HG03378 (cell line): ENCODE results near the gene CD40.

ENCODE experiments used
- ATAC-seq: cut with Tn5 transposase; IDR thresholded peaks from one replicate; pipeline ENCODE4 v1.9.1; 2021; ENCODE audit warnings: mild to moderate bottlenecking, moderate library complexity; ENCODE audit not compliant: unreplicated experiment

The CD40 gene

DNA sequence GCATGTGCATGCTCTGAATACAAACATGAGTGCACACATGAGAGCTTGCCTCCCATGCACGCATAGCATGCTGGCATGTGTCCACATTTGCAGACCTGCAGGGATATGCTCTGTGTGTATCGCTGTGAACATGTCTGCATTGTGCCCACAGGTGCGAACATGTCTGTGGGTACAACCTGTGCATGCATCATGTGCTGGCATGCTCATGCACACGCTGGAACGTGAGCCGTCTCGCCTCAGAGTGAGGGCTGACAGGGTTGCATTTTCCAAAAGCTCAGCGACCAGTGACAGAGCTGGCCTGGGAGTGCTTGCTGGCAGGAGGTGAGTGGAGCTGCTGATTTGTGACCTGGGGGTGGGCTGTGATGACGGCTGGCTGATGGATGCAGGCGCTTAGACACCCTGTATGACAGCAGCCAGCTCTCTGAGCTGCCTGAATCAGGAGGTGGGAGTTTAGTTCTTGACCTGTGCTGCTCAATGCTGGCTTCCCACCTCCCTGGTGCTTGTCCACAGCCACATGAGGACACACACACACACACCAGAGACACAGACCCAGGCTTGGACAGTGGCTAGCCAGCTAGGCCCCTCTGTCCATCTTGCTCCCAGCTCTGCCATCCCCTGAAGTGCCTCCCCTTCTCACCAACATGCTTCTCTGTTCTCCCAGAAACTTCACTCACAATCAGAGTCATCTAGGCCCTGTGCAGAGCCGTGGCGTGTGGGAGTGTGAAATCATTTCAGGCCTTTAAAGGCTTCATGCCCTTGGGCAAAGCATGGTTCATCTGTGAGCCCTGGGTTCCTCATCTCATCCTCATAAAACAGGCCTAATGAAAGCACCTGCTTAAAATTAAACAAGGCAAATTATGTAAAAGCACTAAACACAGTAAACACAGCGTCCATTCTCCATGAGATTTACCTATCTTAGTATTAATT is 51.4 kb downstream of the CD40 start:
- ATAC-seq = no peak

- no peak for ATAC-seq
These were observed 53.4 kb downstream of the CD40 start for GRCh38 chr20:46171476-46171875.

GRCh38 chr20:46171909-46172308 is 53.8 kb downstream of the CD40 start:
- ATAC-seq = no peak

GRCh38 chr20:46172455-46172854 is 54.3 kb downstream of the CD40 start:
- ATAC-seq = no peak

- no peak for ATAC-seq
These were observed 54.9 kb downstream of the CD40 start for GRCh38 chr20:46172961-46173536.

DNA sequence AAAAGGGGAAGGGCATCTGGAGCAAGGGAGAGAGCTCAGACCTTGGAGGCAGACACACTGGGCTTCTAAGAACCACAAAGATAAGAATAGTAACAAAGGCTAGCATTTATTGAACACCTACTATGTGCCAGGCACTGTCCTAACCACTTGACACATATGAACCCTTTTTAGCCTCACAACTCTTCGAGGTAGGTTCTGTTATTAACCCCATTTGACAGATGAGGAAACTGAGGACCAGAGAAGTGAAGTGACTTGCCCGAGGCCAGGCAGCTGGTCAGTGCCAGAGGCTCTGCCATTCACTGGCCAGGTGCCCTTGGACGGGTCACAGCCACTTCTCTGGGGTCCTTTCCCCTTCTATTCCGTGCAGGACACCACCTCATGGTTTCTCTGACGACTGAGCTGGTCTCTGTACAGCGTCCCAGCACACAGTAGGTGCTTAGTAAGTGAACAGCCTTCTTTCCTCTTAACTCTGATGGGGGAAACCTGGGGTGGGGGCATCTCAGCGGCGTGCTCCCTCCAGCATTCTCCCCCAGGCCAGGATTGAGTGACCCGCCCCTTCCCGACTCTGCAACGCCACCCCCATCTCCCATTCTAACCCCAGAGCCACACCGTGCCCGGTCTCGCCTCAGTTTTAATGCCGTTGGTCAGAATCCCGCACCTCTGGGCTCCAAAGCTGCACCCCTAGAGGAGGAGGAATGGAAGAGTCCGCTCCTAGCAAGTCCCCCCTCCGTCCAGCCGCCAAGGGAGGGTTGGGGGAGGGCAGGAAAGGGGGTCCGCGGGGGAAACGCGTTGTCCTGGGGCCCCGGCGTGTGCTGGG is 55.7 kb downstream of the CD40 start:
- no peak for ATAC-seq

- no peak for ATAC-seq
These were observed 56.5 kb downstream of the CD40 start for GRCh38 chr20:46174469-46175126.

DNA sequence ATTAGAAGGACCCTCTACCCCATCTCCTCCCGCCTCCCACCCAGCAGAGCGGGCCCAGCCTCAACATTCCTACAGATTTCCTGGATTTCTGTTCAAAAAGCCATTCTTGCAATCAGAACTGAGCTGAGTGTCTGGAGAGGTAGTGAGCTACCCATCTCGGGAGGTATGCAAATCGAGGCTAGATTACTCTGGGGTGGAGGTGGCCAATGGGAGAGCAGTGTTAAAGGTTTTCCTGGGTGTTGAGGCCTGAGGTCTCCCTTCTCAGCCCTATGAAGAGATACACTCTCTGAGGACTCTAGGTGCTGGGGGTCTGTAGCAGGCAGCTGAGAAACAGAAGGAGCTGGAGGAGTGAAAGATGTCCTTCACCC is 57.0 kb downstream of the CD40 start:
- ATAC-seq = no peak

DNA sequence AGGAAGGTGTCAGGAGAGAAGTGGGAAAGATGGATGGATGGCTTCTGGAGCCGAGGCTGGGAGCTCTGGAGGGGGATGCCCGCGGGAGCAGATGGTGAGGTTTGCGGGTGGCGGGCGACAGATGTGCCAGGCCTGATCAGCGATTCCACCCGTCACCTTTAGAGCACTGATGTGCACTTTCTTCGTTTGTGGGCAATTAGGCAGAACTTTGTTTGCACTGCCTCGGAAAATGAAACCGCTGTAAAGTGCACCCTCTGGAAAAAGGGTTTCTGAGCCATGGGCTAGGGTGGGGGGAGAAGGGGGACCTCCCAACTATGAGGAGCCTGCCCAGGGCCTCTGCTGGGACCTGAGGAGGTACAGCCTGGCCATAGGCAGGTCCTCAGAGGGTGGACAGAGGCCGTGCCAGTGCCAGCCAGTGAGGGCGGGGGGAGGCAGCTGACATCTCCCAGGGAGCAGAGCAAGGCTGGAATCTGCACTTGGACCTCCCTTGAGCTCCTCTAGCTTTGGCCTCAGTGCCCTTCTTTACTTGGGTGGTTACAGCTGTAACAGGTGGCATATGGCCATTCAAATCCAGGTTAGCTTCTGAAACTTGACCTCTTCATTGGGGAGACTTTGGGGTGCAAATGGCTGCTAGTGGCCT is 58.7 kb downstream of the CD40 start:
- ATAC-seq = no peak

GRCh38 chr20:46177768-46178167 is 59.7 kb downstream of the CD40 start:
- no peak for ATAC-seq

- no peak for ATAC-seq
These were observed 60.8 kb downstream of the CD40 start for GRCh38 chr20:46178891-46179290.
